Fibroblast of skin of left biceps (primary cell): ENCODE results near the gene PARN.
"Not testable (repeated sequence)": the region's sequence is repeated elsewhere in the genome, so short reads cannot be mapped to it uniquely, and the experiment has no call there.

Experiments
- DNase-seq, 2 experiments: peaks; one replicate each; pipeline ENCODE4 v3.0.0-alpha.2; 2013; ENCODE audit warnings: low read depth in 2 of 2

Gene PARN

GRCh38 chr16:14472357-14472756 lies 157.7 kb downstream of the PARN start:
- DNase-seq: no peak

GRCh38 chr16:14470788-14471187 lies 159.3 kb downstream of the PARN start:
- no peak for DNase-seq

- DNase-seq: no peak
Observed at GRCh38 chr16:14465799-14466198, 164.3 kb downstream of the PARN start.

- no peak for DNase-seq
Observed at GRCh38 chr16:14464796-14465195, 165.3 kb downstream of the PARN start.

GRCh38 chr16:14464192-14464591 lies 165.9 kb downstream of the PARN start:
- no peak for DNase-seq

GRCh38 chr16:14462811-14463210 lies 167.2 kb downstream of the PARN start:
- no peak for DNase-seq

- no peak for DNase-seq
Observed at GRCh38 chr16:14460726-14461125, 169.3 kb downstream of the PARN start.

GRCh38 chr16:14458576-14458975 lies 171.5 kb downstream of the PARN start:
- no peak for DNase-seq

- DNase-seq: no peak
Observed at GRCh38 chr16:14456793-14457481, 173.1 kb downstream of the PARN start.

GRCh38 chr16:14455573-14455972 lies 174.5 kb downstream of the PARN start:
- no peak for DNase-seq

GRCh38 chr16:14454391-14454790 lies 175.7 kb downstream of the PARN start:
- peak in 1 of 2 experiments; percentile 46 for DNase-seq

GRCh38 chr16:14452066-14452465 lies 178.0 kb downstream of the PARN start:
- DNase-seq: no peak

GRCh38 chr16:14450846-14451245 lies 179.2 kb downstream of the PARN start:
- DNase-seq: no peak

- DNase-seq: peak; percentile 53 to 58
Observed at GRCh38 chr16:14449790-14450480, 180.1 kb downstream of the PARN start.

- DNase-seq: no peak
Observed at GRCh38 chr16:14449334-14449733, 180.7 kb downstream of the PARN start.

GRCh38 chr16:14448879-14449278 lies 181.2 kb downstream of the PARN start:
- no peak for DNase-seq

GRCh38 chr16:14447783-14448182 lies 182.3 kb downstream of the PARN start:
- no peak for DNase-seq

GRCh38 chr16:14446796-14447195 lies 183.3 kb downstream of the PARN start:
- no peak for DNase-seq

- DNase-seq: no peak
Observed at GRCh38 chr16:14445937-14446715, 183.9 kb downstream of the PARN start.

GRCh38 chr16:14444979-14445810 lies 184.9 kb downstream of the PARN start:
- no peak for DNase-seq

GRCh38 chr16:14441533-14441932 lies 188.5 kb downstream of the PARN start:
- DNase-seq: not testable (repeated sequence)

- DNase-seq: no peak
Observed at GRCh38 chr16:14438256-14438655, 191.8 kb downstream of the PARN start.
